ENCODE results near the gene ABCB10.
"Not testable (repeated sequence)": the region's sequence is repeated elsewhere in the genome, so short reads cannot be mapped to it uniquely, and the experiment has no call there.

The ABCB10 gene

DNA sequence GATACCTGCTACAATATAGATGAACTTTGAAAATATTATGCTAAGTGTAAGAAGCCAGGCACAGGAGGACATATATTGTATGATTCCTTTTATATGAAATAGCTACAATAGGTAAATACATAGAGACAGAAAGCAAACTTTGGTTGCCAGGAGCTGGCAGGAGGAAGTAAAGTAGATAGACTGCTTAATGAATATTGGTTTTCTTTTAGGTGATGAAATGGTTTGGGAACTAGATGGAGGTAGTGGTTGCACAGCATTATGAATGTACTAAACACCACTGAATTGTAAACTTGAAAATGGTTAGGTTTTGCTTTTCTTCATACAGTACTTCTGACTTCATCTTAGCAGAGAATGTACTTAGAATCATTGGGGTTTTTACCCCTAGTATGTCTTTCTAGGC, 21.5 kb downstream of the ABCB10 start:
- DNase-seq (ENCODE audit: low read depth, low spot score): no peak

DNA sequence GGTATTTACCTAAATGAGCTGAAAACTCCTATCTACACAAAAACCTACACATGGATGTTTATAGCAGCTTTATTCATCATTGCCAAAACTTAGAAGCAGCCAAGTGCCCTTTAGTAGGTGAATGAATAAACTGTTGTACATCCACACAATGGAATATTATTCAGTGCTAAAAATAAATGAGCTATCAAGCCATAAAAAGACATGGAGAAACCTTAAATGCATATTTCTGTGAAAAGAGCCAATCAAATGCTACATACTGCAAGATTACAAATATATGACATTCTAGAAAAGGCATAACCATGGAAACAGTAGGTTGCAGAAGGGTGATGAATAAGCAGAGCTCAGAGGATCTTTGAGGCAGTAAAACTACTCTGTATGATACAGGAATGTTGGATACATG, 23.3 kb downstream of the ABCB10 start:
- DNase-seq (ENCODE audit: low read depth, low spot score): no peak

DNA sequence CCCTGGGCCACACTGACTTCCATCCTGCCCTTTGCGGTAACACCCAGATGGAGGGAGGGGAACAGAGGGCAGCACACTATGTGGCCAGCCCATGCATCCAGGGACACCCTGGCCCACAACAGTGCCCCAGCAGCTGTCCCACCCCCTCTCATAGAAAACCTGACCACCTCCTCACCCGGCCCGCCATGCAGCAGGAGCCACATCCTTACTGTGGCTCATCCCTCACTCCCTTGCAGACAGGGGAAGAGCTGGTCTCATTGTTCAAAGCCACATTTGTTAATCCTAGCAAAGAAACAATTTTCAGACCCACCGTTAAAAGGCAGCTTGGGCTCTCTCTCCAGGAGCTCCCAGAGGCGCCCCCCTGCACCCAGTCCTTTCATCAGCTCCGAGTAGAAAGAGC, 27.2 kb downstream of the ABCB10 start:
- no peak for DNase-seq (ENCODE audit: low read depth, low spot score)

- DNase-seq (ENCODE audit: low read depth, low spot score): no peak
These were observed 28.9 kb downstream of the ABCB10 start for GRCh38 chr1:229529639-229530038.

DNA sequence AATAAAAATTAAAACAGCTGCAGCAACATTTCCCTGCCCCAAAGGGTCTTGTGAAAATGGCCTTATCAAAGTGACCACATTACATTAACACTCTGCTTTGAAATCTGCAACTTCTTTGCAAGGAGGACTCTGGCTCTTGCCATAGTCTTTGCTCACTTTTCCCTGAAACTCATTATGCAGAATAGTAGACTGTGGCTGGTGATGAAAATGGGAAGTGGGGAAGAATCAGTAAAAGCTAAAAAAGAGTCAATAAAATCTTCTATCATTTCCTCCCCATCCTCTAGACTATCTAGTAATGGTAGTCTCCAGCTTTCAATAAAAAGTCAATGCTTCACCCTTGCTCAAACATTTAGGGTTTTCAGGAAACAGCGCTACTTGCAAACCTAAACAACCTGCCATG, 31.8 kb downstream of the ABCB10 start:
- DNase-seq (ENCODE audit: low read depth, low spot score): no peak

DNA sequence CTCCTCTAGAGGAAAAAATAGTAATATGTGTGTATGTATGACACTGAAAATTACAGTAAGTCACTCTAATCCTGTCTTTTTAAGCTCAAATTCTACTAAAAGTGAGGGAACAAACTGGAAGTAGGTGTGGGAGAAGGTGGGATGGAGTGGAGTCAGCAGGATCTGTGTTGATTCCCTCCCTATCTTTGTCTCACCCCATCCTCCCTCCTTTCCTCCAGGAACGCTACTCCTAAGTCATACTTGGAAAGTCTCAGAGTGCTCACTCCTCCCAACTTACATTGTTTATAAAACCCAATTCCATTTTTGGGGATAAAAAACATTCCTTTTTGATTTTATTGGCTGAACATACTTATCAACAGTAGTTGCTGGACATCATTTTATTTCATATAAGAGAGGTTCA, 35.5 kb downstream of the ABCB10 start:
- DNase-seq (ENCODE audit: low read depth, low spot score): no peak

DNA sequence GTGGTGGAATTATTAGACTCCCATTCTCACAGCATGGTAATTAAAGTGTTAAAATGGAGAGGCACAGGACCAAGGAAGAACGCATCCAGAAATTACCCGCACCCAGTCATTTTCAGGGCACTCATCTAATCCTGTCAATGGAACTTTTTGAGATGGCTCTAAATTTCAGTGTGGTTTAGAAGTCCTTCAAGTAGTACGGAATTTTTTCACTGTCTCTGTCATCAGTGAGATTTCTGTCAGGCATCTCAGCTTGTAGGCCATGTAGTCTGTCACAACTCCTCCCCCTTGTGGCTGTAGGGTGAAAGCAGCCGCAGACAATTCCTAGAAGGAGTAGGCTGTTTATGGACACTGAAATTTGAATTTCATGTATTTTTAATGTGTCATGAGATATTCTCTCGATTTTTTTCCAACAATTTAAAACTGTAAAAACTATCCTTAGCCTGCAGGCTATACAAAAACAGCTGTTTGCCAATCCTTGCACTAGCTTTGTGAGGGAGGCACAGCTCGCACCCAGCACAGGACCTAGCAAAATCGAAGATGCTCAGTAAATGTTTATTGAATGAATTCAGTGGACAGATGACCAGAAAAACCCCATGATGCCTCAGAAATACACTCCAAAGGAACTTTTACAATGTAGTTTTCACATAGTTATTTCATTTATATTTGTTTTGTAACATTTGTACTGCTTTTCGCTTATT, 43.8 kb downstream of the ABCB10 start:
- peak; percentile 35 for DNase-seq (ENCODE audit: low read depth, low spot score)

- DNase-seq (ENCODE audit: low read depth, low spot score): not testable (repeated sequence)
These were observed 46.9 kb downstream of the ABCB10 start for GRCh38 chr1:229511625-229512024.

DNA sequence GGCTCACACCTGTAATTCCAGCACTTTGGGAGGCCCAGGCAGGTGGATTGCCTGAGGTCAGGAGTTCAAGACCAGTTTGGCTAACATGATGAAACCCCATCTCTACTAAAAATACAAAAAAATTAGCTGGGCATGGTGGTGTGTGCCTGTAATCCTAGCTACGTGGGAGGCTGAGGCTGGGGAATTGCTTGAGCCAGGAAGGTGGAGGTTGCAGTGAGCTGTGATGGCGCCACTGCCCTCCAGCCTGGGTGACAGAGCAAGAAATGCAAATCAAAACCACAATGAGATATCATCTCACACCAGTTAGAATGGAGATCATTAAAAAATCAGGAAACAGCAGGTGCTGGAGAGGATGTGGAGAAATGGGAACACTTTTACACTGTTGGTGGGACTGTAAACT, 47.3 kb downstream of the ABCB10 start:
- DNase-seq (ENCODE audit: low read depth, low spot score): not testable (repeated sequence)

DNA sequence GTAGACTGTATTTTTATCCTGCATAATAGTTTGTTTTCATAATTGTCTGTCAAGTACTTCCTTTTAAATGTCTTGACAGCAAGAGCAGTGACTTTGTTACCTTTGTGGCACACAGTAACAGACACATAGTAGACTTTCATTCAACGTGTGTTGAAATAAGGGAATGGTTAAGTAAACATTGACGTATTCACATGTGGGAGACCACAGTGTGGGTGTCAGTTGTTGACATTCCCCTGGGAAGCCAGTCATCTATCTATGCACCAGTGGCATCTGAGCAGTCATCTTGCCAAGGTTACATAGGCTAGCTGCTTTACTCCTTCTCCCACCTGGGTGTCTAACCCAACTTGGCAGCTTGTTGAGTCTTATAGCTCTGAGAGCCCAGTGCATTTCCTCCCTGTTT, 48.9 kb downstream of the ABCB10 start:
- DNase-seq (ENCODE audit: low read depth, low spot score): no peak

DNA sequence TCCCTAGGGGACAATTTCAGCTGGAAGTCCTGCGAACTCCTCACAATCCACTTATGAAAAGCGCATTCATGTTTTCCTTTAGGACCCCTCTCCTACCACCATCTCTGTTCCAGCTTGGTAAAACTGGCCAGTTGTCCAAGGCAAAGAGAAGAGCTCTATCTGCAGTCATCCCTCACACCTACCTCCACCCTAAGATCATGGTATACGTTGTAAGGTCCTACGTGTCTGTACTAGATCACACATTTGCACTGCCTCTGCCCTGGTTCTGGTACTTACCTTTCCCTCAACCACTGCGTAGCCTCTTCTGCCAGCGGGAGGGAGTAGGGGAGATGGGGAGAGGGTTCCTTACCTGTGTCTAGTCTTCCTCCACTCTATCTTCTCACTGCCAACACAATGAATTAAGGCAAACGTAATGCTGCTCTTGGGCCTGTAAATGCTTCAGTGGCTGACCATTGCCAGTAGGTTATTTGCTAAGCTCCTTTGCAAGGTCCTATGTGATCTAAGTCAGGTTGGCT, 49.6 kb downstream of the ABCB10 start:
- no peak for DNase-seq (ENCODE audit: low read depth, low spot score)

DNA sequence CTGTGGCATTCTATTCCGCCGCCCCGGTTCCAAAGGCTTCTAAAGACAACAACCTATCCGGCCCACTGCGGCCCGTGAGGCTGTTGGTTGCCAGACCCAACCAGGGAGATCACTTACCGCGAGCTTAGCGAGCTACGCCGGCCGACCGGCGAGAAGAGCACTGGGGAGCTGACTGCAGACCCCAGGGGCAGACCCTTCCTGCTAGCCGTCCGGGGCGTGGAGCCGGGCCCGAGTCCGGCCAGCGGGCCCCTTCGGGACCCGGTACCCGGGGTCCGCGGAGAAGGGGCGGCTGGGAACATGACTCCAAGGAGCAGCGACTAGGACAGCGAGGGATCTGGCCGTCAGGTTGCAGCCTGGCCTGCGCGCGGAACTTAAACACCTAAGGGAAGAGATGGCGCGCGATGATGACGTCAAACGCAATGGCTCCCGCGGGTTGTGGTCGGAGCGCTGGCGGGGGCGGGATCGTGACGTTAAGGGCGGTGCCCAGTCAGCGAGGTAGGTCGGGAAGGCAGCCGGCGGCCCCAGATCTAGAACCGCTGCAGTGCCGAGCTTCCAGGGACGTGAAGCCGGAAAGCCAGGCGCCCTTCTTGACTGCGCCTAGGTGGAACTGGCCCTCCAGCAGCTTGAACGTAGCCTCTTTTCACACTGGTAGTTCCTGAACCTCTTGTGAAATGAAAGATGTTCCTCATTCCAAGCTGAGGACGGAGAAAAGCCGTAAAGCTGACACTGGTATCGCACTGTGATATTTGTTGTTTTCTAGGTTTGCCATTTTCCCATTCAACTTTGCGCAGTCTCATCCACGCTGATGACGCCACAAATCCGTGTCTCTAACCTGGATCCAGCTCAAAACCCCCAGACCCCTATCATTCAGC, 50.3 kb downstream of the ABCB10 start, which contains the start of gene NUP133:
TSS of gene NUP133 (minus strand) at position 391 of the 872 bp plus-strand sequence. CDS start at position 299, 92 bp downstream.
- peak; percentile 99 for DNase-seq (ENCODE audit: low read depth, low spot score)

DNA sequence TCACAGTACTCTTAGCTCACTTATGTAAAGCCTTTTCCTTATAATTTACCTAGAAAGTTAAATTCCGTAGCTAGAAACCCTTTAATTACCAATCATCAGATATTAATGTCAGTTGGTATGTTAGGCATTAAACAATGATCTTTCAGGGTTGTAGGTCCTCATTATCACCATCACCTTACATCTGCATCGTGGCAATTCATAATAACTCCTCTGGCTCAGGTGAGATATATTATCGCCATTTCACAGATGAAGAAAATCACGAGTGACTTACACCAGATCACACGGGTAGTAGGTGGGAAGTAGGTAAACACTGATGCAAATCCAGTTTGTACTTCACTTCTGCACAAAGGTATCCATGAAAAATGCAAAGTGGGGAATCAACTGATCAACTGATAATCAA, 51.0 kb downstream of the ABCB10 start:
- DNase-seq (ENCODE audit: low read depth, low spot score): no peak

GRCh38 chr1:229506633-229507032, 51.9 kb downstream of the ABCB10 start:
- no peak for DNase-seq (ENCODE audit: low read depth, low spot score)

DNA sequence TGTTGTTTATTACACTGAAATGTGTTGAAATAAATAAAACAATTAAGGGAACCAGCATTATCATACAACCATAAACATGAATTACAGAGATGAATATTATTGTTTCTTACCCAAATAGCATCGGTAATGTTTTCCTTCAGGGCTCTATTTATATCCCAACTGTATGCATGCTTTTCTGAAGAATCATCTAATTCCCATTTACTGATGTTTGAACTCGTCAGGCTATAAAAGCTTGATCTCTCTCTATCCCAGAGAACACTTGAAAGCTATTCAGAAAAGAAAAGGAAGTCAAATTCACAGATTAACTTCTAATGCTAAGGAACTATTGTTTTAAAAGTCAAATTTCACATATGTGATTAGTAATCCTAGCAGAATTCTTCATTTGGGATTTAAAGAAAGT, 62.7 kb downstream of the ABCB10 start:
- DNase-seq (ENCODE audit: low read depth, low spot score): no peak

GRCh38 chr1:229487181-229487580, 71.3 kb downstream of the ABCB10 start:
- DNase-seq (ENCODE audit: low read depth, low spot score): no peak

GRCh38 chr1:229485318-229485717, 73.2 kb downstream of the ABCB10 start:
- DNase-seq (ENCODE audit: low read depth, low spot score): no peak

DNA sequence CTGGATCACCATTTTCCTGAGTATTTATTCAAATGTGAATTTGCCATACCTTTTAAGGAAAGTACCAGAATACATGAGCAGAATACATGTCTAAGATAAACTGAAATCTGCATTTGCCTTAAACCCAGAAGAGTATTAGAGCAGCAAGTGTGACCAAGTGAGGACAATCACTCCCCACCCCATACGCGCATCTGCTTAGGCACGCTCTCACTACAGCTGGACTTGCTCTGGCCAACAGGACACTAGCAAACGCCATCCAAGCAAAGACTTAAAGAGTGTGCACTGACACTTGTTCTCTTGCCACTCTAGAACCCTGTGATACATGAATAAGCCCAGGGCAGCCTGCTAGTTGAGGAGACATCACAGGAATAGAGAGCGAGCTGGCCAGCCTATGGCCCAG, 76.0 kb downstream of the ABCB10 start:
- DNase-seq (ENCODE audit: low read depth, low spot score): no peak

DNA sequence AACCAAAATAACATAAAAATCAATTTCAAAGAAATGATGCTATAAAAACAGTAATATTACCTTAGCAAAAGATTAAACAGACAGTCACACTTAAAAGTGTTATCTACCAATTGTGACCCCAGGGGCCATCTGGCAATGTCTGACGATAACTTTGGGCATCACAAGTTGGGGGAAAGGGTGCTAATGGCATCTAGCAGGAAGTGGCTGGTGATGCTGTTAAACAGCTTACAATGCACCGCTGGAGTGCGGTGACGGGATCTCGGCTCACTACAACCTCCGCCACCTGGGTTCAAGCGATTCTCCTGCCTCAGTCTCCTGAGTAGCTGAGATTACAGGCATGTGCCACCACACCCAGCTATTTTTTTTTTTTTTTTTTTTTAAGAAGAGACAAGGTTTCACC, 78.0 kb downstream of the ABCB10 start:
- no peak for DNase-seq (ENCODE audit: low read depth, low spot score)

DNA sequence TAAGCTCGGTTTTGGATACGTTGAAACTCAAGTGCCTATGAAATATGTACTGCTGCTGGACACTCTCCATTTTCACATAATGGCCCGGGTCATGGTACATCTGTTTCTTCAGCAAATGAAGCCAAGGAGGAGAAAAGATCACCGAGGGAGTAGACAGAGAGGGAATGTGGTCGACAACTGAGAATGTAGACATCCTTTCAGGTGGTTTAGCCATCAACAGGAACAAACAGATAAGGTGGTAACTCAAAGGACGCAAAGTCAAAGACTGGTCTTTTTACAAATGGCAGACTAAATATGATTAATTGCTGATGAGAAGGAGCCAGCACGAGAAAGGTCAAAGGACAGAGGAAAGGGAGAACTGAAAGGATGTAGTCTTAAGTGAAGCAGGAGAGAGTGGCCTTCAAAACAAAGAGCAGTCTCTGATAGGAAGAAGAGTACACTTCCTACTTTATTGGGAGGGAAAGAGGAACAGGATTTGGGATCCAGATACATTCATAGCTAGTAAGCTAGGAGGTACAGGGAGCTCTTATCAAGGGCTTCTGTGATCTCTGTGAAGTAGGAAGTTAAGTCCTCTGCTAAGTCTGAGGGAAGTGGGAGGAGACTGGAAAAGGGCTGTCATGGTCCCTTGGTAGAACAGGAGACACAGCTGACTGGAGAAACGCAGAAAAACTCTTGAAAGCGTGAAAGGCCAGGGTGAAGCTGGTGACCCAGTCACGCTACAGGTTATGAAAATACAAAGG, 78.7 kb downstream of the ABCB10 start:
- no peak for DNase-seq (ENCODE audit: low read depth, low spot score)

GRCh38 chr1:229478852-229479251, 79.7 kb downstream of the ABCB10 start:
- no peak for DNase-seq (ENCODE audit: low read depth, low spot score)

GRCh38 chr1:229475859-229476258, 82.6 kb downstream of the ABCB10 start:
- not testable (repeated sequence) for DNase-seq (ENCODE audit: low read depth, low spot score)

Measured in ELF-1 (cell line).